H9 (cell line): Measurements from ENCODE around the gene RBKS. TPM values are rescaled to one million over a fixed set of nuclear protein-coding genes. Genes with fewer than 3 reads are reported as not detected.

Source experiments
- DNase-seq: peaks from one replicate; pipeline ENCODE4 v3.0.0-alpha.2; 2017
- H2AFZ ChIP-seq: one replicate; pipeline ENCODE4 v1.6.1; 2013; ENCODE audit warnings: mild to moderate bottlenecking, low read length, control low read depth, moderate library complexity
- H2AK5ac ChIP-seq: 2 replicates; pipeline ENCODE4 v1.6.1; 2013; ENCODE audit warnings: low read length, control low read depth, mixed read lengths; ENCODE audit not compliant: insufficient read length
- H2BK120ac ChIP-seq: one replicate; pipeline ENCODE4 v1.6.1; 2013; ENCODE audit warnings: low read depth, mild to moderate bottlenecking, low read length, control low read depth, inconsistent platforms; ENCODE audit not compliant: poor library complexity, severe bottlenecking
- H2BK12ac ChIP-seq: 2 replicates; pipeline ENCODE4 v1.6.1; 2013; ENCODE audit warnings: low read length, control low read depth, mixed read lengths, low read depth; ENCODE audit not compliant: insufficient read length
- H2BK15ac ChIP-seq: 2 replicates; pipeline ENCODE4 v1.6.1; 2013; ENCODE audit warnings: low read depth, low read length, control low read depth
- H2BK20ac ChIP-seq: one replicate; pipeline ENCODE4 v1.6.1; 2013; ENCODE audit warnings: low read depth, mild to moderate bottlenecking, low read length, control low read depth, inconsistent platforms; ENCODE audit not compliant: poor library complexity, severe bottlenecking
- H2BK5ac ChIP-seq: 2 replicates; pipeline ENCODE4 v1.6.1; 2013; ENCODE audit warnings: low read length, control low read depth, mixed read lengths; ENCODE audit not compliant: insufficient read length
- H3K14ac ChIP-seq: 2 replicates; pipeline ENCODE4 v1.6.1; 2013; ENCODE audit warnings: low read length, control low read depth; ENCODE audit not compliant: insufficient read depth
- H3K18ac ChIP-seq: 2 replicates; pipeline ENCODE4 v1.6.1; 2013; ENCODE audit warnings: low read depth, mild to moderate bottlenecking, mixed read lengths, low read length, control low read depth; ENCODE audit not compliant: insufficient read length
- H3K23ac ChIP-seq: 2 replicates; pipeline ENCODE4 v1.6.1; 2013; ENCODE audit warnings: low read length, control low read depth, mixed read lengths, low read depth; ENCODE audit not compliant: insufficient read length
- H3K23me2 ChIP-seq: 2 replicates; pipeline ENCODE4 v1.6.1; 2013; ENCODE audit warnings: low read depth, mild to moderate bottlenecking, mixed read lengths, low read length, control low read depth; ENCODE audit not compliant: insufficient read length, poor library complexity, severe bottlenecking
- H3K27ac ChIP-seq: 2 replicates; pipeline ENCODE4 v1.5.1; 2013; ENCODE audit warnings: low read length, control low read depth, mixed read lengths, low read depth; ENCODE audit not compliant: insufficient read length
- H3K27me3 ChIP-seq: 2 replicates; pipeline ENCODE4 v1.6.1; 2013; ENCODE audit warnings: low read length, control low read depth, inconsistent platforms; ENCODE audit not compliant: insufficient read depth
- H3K4ac ChIP-seq: 2 replicates; pipeline ENCODE4 v1.6.1; 2013; ENCODE audit warnings: low read depth, mild to moderate bottlenecking, control low read depth, inconsistent platforms, low read length, moderate library complexity
- H3K4me1 ChIP-seq: 2 replicates; pipeline ENCODE4 v1.6.1; 2013; ENCODE audit warnings: low read length, control low read depth, inconsistent platforms; ENCODE audit not compliant: insufficient read depth
- H3K4me2 ChIP-seq: 2 replicates; pipeline ENCODE4 v1.6.1; 2013; ENCODE audit warnings: low read length, control low read depth, mixed read lengths; ENCODE audit not compliant: insufficient read length, insufficient read depth
- H3K56ac ChIP-seq: 2 replicates; pipeline ENCODE4 v1.6.1; 2013; ENCODE audit warnings: low read depth, mild to moderate bottlenecking, mixed read lengths, low read length, control low read depth; ENCODE audit not compliant: insufficient read length
- H3K79me1 ChIP-seq: 2 replicates; pipeline ENCODE4 v1.6.1; 2013; ENCODE audit warnings: low read depth, mild to moderate bottlenecking, moderate library complexity, low read length, control low read depth, inconsistent platforms; ENCODE audit not compliant: insufficient read depth, poor library complexity, severe bottlenecking
- H3K79me2 ChIP-seq: 2 replicates; pipeline ENCODE4 v1.6.1; 2013; ENCODE audit warnings: low read length, control low read depth, inconsistent platforms; ENCODE audit not compliant: insufficient read depth
- H3K9ac ChIP-seq: 2 replicates; pipeline ENCODE4 v1.6.1; 2013; ENCODE audit warnings: low read length, control low read depth, mixed read lengths; ENCODE audit not compliant: insufficient read length; ENCODE audit errors: extremely low read depth
- H3K9me3 ChIP-seq: one replicate; pipeline ENCODE4 v1.6.1; 2013; ENCODE audit warnings: low read depth, low read length, inconsistent platforms; ENCODE audit not compliant: control insufficient read depth
- H3T11ph ChIP-seq: one replicate; pipeline ENCODE4 v1.6.1; 2013; ENCODE audit warnings: mild to moderate bottlenecking, low read length, control low read depth, inconsistent platforms
- H4K20me1 ChIP-seq: one replicate; pipeline ENCODE4 v1.6.1; 2013; ENCODE audit not compliant: control insufficient read depth, insufficient read length, insufficient read depth
- H4K5ac ChIP-seq: 2 replicates; pipeline ENCODE4 v1.6.1; 2013; ENCODE audit warnings: low read depth, mild to moderate bottlenecking, mixed read lengths, low read length, control low read depth; ENCODE audit not compliant: insufficient read length
- H4K8ac ChIP-seq: replicated peaks from 2 replicates; pipeline ENCODE4 v1.6.1; 2013; ENCODE audit warnings: low read length, control low read depth, mixed read lengths, low read depth; ENCODE audit not compliant: insufficient read length
- H4K91ac ChIP-seq: 2 replicates; pipeline ENCODE4 v1.6.1; 2013; ENCODE audit warnings: low read depth, mild to moderate bottlenecking, moderate library complexity, mixed read lengths, low read length, control low read depth; ENCODE audit not compliant: insufficient read length
- H3K27ac Mint-ChIP-seq, 3 experiments: 2 replicates in 2 of 3; 3 replicates in 1 of 3; pipeline ENCODE4 v1.8.0; 2020 to 2021; ENCODE audit warnings: mixed read lengths in 3 of 3, mild to moderate bottlenecking in 1 of 3, moderate library complexity in 1 of 3
- H3K27me3 Mint-ChIP-seq: 2 replicates; pipeline ENCODE4 v1.8.0; 2021; ENCODE audit warnings: low read depth, mild to moderate bottlenecking, moderate library complexity, mixed read lengths
- H3K36me3 Mint-ChIP-seq, 3 experiments: 2 replicates in 2 of 3; 3 replicates in 1 of 3; pipeline ENCODE4 v1.8.0; 2020 to 2021; ENCODE audit warnings: low read depth in 3 of 3, mixed read lengths in 3 of 3; ENCODE audit not compliant: insufficient read depth in 1 of 3
- H3K4me1 Mint-ChIP-seq, 2 experiments: 2 replicates each; pipeline ENCODE4 v1.8.0; 2020; ENCODE audit warnings: mixed read lengths in 2 of 2
- H3K4me3 Mint-ChIP-seq, 2 experiments: 2 replicates in 1 of 2; 3 replicates in 1 of 2; pipeline ENCODE4 v1.8.0; 2020 to 2021; ENCODE audit warnings: mild to moderate bottlenecking in 2 of 2, mixed read lengths in 2 of 2, moderate library complexity in 1 of 2
- H3K9me3 Mint-ChIP-seq, 2 experiments: 2 replicates in 1 of 2; 3 replicates in 1 of 2; pipeline ENCODE4 v1.8.0; 2020; ENCODE audit warnings: mild to moderate bottlenecking in 2 of 2, mixed read lengths in 2 of 2, moderate library complexity in 1 of 2
- total RNA-seq: library from RNA; stranded (reverse); gene quantifications from 2 replicates; pipeline ENCODE4 v1.2.1, GENCODE V29; 2021
- TF ChIP-seq, protein P1 (sequence below): fragments of 200-600 bp; sonication (generic); conservative IDR thresholded peaks from 3 replicates; pipeline ENCODE4 v1.8.0; 2021; ENCODE audit warnings: antibody characterized with exemption, mild to moderate bottlenecking

The RBKS gene
- total RNA-seq, 1 experiment from 2014 or later = 2.3 TPM

DNA sequence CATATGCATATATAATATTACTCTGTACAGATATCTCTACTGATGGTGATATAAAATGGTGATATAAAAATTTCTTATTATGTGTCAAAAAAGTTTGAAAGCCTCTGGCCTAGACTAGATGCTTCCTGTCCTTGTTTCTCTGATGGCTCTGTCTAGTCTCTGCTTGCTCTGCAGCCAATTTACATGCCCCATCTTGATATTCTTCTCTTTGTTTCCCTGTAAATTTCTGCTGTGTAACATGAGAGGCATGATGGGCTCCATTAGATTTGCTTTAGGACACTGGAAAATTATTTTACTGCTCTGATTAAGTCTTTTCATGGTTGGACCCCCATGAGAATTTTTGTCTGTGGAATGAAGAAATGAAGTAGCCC is 24.6 kb upstream of the RBKS start:
- Histone ChIP-seq H3K4me2 (no peak overlapping the region), H4K8ac (no peak overlapping the region), H4K91ac (no peak overlapping the region), H3K23ac (no peak overlapping the region), H2BK15ac (no peak overlapping the region), H3K27ac (no peak overlapping the region), H3K4me1 (no peaks in the 10 kb centered on the region), H3T11ph (no peak overlapping the region), H2BK5ac (no peak overlapping the region), H3K56ac (no peak overlapping the region), H4K5ac (no peak overlapping the region), H2AFZ (no peak overlapping the region), H3K9me3 (no peaks in the 10 kb centered on the region), H3K79me2 (no peaks in the 10 kb centered on the region), H2AK5ac (no peak overlapping the region), H2BK12ac (no peak overlapping the region), H3K4ac (no peak overlapping the region), H3K27me3 (no peaks in the 10 kb centered on the region), H3K18ac (no peak overlapping the region), H3K9ac (no peak overlapping the region), H3K79me1 (no peaks in the 10 kb centered on the region), H2BK20ac (no peak overlapping the region), H3K23me2 (no peaks in the 10 kb centered on the region), H2BK120ac (no peak overlapping the region), H3K14ac (no peak overlapping the region), H4K20me1 (no peaks in the 10 kb centered on the region)
- no peak overlapping the region for H3K27ac Mint-ChIP-seq
- H3K4me3 Mint-ChIP-seq = no peak overlapping the region
- DNase-seq = no peak
- no peaks in the 10 kb centered on the region for H3K9me3 Mint-ChIP-seq
- TF ChIP-seq, protein P1, sequence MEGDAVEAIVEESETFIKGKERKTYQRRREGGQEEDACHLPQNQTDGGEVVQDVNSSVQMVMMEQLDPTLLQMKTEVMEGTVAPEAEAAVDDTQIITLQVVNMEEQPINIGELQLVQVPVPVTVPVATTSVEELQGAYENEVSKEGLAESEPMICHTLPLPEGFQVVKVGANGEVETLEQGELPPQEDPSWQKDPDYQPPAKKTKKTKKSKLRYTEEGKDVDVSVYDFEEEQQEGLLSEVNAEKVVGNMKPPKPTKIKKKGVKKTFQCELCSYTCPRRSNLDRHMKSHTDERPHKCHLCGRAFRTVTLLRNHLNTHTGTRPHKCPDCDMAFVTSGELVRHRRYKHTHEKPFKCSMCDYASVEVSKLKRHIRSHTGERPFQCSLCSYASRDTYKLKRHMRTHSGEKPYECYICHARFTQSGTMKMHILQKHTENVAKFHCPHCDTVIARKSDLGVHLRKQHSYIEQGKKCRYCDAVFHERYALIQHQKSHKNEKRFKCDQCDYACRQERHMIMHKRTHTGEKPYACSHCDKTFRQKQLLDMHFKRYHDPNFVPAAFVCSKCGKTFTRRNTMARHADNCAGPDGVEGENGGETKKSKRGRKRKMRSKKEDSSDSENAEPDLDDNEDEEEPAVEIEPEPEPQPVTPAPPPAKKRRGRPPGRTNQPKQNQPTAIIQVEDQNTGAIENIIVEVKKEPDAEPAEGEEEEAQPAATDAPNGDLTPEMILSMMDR = no peak
- H3K27me3 Mint-ChIP-seq = no peaks in the 10 kb centered on the region
- no peaks in the 10 kb centered on the region for H3K36me3 Mint-ChIP-seq
- H3K4me1 Mint-ChIP-seq = no peaks in the 10 kb centered on the region
